HG02973 (cell line): ENCODE data around the gene ISM1.

Source experiments
- ATAC-seq: cut with Tn5 transposase; IDR thresholded peaks from one replicate; pipeline ENCODE4 v1.9.1; 2021; ENCODE audit warnings: moderate library complexity; ENCODE audit not compliant: unreplicated experiment

ISM1 gene

GRCh38 chr20:13278812-13279570 is 57.9 kb downstream of the ISM1 start:
- no peak for ATAC-seq

- ATAC-seq, result no peak
Observed at GRCh38 chr20:13280609-13281324, 59.7 kb downstream of the ISM1 start.

GRCh38 chr20:13283869-13284829 is 63.1 kb downstream of the ISM1 start:
- no peak for ATAC-seq

- no peak for ATAC-seq
Observed at GRCh38 chr20:13284830-13285229, 63.8 kb downstream of the ISM1 start.

- ATAC-seq, result no peak
Observed at GRCh38 chr20:13285408-13285807, 64.3 kb downstream of the ISM1 start.

GRCh38 chr20:13286052-13286451 is 65.0 kb downstream of the ISM1 start:
- ATAC-seq, result no peak

- ATAC-seq, result no peak
Observed at GRCh38 chr20:13286607-13287006, 65.5 kb downstream of the ISM1 start.

GRCh38 chr20:13288357-13288756 is 67.3 kb downstream of the ISM1 start:
- ATAC-seq, result no peak

- ATAC-seq, result no peak
Observed at GRCh38 chr20:13289031-13289430, 68.0 kb downstream of the ISM1 start.

- ATAC-seq, result no peak
Observed at GRCh38 chr20:13290724-13291123, 69.7 kb downstream of the ISM1 start.

- ATAC-seq, result no peak
Observed at GRCh38 chr20:13291157-13291556, 70.1 kb downstream of the ISM1 start.

- no peak for ATAC-seq
Observed at GRCh38 chr20:13292201-13292885, 71.3 kb downstream of the ISM1 start.

GRCh38 chr20:13294522-13294921 is 73.4 kb downstream of the ISM1 start:
- no peak for ATAC-seq

- no peak for ATAC-seq
Observed at GRCh38 chr20:13295637-13296036, 74.6 kb downstream of the ISM1 start.

- ATAC-seq, result no peak
Observed at GRCh38 chr20:13296070-13296469, 75.0 kb downstream of the ISM1 start.

GRCh38 chr20:13297147-13297899 is 76.2 kb downstream of the ISM1 start:
- no peak for ATAC-seq

- ATAC-seq, result no peak
Observed at GRCh38 chr20:13298692-13299373, 77.8 kb downstream of the ISM1 start.

GRCh38 chr20:13299401-13299800 is 78.3 kb downstream of the ISM1 start:
- ATAC-seq, result no peak

- no peak for ATAC-seq
Observed at GRCh38 chr20:13301596-13301995, 80.5 kb downstream of the ISM1 start.
